NCI-H1105 (cell line): Measurements from ENCODE around the gene SC5D.

Experiments
- DNase-seq: peaks from one replicate; lab custom pipeline; 2025; lab: John Stamatoyannopoulos, UW

SC5D gene, protein sequence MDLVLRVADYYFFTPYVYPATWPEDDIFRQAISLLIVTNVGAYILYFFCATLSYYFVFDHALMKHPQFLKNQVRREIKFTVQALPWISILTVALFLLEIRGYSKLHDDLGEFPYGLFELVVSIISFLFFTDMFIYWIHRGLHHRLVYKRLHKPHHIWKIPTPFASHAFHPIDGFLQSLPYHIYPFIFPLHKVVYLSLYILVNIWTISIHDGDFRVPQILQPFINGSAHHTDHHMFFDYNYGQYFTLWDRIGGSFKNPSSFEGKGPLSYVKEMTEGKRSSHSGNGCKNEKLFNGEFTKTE

DNA sequence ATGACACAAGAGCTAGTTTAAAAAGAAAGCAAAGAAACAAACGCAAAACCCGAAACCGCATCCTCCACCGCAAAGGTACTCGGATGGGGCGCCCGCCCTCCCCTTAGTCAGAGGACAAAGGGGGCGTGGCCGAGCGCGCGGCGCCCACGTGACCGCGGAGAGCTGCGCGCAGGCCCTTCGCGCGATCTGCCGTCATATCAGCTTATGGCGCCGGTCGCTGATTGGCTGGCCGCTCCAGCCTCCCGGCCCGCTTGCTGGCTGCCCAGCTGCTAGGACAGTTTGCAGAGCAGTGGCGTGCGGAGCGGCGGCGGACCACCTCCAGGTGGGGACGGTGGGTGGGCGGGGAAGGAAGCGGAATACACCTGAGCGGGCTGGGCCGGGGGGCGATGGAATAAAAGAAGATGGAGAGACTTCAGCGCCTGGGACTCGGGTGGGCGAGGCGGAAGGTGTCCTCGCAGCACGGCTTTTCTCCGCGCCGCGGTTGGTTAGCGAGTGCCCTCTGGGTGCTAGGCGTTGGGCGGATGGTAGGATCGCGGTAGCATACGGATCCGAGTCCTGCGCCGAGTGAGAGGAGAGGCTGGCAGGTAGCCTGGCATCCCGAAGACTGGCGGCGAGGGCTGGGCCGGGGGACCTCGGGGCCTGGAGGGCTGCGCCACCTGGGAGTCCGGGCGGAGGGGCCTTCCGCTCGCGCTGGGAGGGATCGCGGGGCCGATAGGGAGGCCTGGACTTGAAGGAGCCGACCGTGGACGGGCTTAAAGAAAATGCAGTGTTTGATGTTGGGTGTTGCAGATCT, at the start of gene SC5D:
TSS of gene SC5D (plus strand) at position 277 of the 793 bp plus-strand sequence. CDS start 10,605 bp downstream, outside the sequence.
- DNase-seq = peak; percentile 100

DNA sequence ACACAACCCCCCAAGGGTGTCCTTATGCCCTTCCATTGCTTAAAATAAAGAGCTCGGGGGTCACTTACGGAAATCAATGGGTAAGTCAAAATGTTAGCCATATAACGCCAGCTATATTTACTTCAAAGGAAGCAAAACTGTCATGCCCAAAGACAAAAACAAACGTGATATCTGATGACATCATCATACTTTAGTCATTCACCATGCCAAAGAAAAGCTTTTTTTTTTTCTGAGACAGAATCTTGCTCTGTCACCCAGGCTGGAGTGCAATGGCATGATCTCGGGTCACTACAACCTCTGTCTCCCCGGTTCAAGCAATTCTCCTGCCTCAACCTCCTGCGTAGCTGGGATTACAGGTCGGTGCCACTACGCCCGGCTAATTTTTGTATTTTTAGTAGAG, 47.7 kb upstream of the SC5D start:
- no peak for DNase-seq

DNA sequence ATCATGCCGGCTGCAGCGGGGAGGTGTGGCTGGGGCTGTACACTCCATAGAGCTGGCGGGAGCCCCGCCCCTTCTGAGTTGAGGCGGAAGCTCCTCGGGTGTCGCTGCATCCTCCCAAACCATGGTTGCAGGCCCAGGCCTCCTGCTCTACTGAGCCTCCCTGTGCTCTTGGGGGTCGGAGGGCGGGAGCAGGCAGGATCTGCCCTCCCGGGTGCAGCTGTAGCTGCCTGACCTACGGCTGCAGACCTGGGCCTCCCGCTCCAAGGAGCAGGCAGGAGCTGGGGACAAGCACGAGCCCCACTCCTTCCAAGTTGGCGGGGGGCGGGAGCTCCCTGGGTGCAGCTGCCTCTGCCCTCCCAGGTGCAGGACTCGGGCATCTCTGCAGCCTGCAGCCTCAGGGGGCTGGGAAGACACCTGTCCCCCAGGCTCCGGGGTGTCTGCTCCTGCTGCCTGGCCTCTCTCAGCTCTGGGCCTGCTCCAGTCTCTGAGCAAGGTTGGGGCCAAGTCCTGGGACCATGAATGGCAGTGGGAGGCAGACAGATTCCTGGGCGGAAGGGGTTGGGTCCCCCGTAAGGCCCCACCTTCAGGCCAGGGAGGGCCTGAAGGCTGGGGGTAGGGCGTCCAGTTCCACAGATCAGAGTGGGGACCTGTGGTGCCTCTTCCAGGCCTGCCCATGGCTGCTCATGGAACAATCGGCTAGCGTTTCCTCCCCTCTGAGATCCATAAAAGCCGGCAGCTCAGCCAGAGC, 46.4 kb upstream of the SC5D start:
- no peak for DNase-seq

DNA sequence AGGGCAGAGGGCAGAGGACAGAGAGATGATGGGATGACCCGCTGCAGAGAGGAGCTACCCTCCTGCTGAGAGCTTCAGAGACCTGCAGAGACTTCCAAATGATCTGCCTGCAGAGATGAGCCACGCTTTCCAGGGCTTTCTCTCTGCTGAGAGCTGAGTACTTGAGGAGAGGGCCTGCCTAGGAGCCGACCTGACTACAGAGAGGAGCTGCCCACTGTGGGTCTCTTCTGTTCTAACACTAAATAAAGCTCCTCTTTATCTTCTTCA, 45.9 kb upstream of the SC5D start:
- DNase-seq = no peak

DNA sequence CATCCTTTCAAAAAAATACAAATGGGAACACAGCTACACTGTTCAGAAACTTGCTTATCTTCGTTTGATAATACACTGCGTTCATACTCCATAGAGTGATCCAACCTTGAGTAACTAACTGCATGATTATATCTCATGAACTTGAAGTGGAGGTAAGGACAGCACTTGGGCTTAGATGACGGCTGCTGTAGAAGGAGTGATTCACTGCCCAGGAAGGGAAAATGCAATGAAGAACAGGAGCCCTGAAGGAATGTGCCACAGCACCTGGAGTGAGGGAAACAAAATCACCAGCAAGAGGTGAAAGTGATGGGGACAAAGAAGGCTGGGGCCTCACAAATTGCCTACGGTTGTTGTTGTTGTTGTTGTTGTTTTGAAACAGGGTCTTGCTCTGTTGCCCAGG, 44.1 kb upstream of the SC5D start:
- DNase-seq = no peak

DNA sequence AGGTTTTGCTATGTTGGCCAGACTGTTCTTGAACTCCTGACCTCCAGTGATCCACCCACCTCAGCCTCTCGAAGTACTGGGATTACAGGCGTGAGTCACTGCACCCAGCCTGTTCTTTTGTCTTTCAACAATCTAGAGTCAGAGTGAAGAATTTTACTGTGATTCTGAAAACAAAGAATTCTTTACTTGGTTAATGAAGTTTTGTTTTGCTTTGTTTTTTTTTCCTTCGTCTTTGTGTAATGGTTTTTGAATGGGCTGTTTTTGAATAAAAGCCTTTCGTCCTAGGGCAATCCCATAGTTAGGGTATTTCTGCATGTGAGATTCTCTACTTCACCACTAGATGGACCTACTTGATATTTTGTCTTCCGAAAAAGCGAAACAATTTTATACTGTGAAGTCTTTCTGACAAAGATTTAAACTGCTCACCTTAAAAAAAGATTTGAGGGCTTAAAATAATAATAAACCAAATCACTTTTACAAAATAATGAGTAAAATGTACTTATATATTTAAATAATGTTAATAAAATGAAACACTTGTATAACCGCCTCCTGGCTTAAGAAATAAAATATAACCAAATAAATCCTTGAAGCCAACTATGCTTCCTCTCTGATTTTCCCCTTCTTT, 43.4 kb upstream of the SC5D start:
- DNase-seq = peak; percentile 53

DNA sequence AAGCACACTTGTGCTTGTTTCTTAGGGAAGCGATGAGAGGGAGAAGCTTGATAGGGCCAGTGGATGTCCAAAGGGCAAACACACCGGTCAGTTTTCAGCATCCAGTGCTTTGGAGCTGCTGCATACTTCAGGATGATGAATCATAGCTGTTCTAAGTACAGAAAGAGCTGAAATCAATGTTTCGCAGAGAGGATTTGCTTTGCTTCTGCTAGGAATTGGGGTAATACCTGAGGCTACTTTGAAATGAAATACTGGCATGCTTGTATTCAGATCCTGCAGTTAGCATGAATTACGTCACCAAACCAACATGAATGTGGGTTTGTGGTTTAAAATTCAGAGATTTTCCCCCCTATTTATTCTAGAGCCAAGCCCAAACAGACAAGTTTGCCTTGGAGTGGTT, 41.7 kb upstream of the SC5D start:
- DNase-seq = no peak

DNA sequence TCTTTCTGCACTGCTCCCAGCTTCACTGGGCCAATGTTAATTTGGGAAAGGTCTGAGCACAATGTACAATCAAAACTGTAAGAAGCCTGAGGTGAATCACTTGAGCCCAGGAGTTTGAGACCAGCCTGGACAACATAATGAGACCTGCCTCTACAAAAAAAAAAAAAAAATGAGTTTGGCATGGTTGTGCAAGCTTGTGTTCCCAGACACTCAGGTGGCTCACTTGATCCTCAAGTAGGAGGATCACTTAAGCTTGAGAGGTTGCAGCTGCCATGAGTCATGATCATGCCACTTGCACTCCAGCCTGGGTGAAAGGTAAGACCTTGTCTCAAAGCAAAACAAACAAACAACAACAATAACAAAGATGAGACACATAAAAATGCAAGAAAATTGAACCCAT, 38.6 kb upstream of the SC5D start:
- no peak for DNase-seq

DNA sequence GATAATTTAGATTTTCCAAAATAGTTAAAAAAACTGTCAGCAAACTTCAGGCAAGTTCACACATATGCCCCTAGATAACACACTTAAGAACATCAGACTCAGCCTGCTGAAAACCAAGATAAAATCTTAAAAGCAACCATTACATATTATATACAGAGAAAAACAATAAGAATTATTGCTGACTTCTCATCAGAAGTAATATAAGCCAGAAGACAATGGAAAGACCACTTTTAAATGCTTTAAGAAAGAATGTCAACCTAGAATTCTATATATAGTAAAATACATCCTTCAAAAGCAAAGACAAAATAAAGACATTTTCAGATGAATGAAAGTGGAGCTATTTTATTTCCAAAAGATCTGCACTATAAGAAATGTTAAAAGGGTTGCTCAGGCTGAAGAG, 37.8 kb upstream of the SC5D start:
- no peak for DNase-seq

DNA sequence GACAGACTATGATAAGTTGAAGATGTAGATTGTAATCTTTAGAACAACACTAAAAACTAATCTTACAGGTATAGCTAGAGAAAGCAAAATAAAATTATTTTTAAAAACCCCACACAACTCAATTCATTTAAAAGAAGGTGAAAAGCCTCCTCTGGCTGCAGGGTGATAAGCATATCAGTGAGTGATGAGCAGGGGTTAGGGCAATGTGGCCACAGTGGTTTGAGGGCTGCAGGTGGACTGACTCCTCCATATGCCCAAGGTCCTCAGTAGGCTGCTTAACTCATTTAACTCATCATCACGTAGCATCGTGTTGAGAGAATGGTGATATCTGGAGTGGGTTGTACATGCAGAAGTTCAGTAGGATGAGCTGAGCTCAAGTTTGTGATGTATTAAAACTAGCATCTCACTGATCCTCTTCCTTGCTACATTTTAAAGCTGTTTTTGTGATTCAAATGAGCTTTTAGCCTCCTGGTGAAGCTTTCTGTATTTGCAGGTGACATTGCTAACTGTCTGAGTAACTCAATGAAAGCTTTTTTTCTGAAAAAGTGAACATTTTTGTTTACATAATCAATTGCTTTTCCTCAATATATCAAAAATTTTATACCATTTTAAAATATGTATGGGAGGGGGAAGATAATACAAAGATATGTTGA, 37.0 kb upstream of the SC5D start:
- no peak for DNase-seq

DNA sequence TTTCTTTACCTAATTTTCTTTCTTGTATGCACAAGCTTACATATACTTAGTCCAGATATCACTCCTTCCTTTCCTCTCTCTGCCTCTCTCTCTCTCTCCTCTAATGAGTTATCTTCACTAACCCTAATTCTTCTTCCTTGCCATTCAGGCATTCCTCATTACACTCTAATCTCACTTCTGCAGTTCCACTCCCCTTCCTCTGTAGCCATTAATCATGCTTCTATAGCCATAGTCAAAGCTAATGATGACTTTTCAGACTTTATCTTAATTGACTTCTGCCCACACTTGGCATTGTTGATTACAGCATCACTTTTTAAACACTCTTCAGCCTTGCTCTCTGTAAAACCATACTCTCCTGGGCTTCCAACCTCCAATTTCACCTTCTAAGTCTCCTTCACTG, 35.3 kb upstream of the SC5D start:
- DNase-seq = no peak

DNA sequence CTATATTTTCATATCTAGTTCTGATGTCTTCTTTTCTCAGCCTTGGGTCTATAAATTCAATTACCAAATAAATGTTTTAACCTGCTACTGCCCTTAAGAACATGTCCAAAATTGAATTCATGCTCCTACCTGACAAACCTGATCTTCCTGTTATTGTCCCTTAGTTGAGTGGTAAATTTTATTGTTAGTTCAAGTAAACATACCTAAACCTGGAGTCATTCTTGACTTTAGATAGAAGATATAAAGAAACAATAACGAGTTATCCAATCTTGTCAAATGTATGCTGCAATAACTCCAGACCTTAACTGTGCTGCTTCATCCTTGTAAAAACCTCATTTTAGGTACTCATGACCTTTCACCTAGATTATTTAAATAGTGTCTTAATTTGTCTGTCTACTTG, 34.6 kb upstream of the SC5D start:
- no peak for DNase-seq

DNA sequence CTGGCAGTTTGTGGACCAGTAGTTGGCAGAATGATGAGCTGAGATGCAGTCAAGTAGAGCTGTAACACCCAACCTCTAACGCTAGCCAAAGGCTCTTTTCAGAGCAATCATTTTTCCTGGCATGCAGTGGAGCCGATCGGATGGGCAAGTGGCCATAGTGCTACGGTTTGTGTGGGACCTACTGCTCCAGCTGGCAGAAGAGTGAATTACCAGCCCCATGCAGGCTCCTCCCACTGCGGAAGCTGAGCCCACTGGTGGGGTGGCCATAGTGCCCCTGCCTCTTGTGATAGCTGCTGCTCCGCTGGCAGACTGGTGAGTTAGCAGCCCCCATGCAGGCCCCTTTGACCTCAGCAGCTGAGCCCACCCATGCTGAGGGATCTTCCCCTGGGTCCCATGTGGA, 27.0 kb upstream of the SC5D start:
- no peak for DNase-seq

DNA sequence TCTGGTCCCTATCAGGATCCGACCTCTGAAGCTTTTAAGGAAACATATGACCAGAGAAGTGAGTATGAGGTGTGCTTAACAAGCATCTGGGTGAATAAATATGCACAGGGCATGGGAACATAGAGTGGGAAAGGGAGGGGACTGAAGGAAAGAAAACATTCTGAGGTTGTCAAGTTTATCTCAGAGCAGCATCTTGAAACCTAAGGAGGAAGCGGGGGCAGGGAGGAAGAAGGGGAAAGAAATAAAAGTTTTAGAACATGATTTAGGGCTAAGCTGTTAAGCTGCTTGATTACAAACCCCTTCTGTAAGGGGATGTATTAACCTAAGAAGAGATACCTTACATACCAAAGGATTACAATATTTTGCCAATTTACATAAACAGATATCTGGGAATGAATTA, 24.0 kb upstream of the SC5D start:
- no peak for DNase-seq

DNA sequence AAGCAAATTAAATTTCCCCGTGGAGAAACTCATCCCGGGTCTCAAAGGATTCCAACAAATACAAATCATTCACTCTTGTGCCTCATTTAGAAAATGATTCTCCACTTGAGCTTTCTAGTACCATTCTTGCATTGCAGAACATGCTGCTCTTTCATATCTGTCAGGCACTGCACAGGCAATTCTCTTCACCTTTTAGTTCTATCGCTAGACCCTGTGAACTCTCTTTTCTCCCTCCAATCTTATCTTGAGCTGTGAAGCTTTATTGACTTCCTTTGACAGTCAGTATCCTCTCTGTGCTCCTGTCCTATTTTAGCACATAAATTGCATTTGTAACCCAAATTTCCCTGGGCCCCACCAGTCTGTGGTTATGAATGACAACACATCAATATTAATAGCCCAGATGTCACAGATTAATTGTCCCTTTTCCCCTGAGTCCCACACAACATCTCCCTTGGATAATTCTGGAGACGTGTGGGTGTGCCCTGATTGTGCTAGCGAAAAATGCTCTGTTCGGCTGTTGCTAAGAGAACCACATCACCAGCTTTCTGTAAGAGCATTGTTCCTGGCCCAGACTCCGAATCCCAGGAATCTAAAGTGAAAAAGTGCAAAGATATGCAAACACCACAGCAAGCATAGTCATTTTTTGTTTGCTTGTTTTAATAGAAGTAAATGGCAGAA, 22.4 kb upstream of the SC5D start:
- no peak for DNase-seq

DNA sequence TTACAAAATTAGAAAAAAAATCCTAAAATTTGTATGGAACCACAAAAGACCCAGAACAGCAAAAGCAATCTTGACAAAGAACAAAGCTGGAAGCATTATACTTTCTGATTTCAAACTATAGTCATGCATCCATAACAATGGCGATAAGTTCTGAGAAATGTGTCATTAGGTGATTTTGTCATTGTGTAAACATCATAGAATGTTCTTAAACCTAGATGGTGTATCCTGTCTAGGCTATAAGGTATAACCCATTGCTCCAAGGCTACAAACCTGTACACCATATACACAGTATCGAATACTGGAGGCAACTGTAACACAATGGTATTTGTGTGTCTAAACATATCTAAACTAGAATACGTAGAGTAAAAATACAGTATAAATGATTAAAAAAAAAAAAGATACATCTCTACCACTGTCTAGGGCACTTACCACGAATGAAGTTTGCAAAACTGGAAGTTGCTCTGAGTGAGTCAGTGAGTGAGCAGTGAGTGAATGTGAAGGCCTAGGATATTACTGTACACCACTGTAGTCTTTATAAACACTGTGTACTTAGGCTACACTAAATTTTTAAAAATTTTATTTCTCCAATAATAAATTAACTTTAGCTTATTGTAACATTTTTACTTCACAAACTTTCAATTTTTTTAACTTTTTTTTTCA, 18.1 kb upstream of the SC5D start:
- DNase-seq = no peak

DNA sequence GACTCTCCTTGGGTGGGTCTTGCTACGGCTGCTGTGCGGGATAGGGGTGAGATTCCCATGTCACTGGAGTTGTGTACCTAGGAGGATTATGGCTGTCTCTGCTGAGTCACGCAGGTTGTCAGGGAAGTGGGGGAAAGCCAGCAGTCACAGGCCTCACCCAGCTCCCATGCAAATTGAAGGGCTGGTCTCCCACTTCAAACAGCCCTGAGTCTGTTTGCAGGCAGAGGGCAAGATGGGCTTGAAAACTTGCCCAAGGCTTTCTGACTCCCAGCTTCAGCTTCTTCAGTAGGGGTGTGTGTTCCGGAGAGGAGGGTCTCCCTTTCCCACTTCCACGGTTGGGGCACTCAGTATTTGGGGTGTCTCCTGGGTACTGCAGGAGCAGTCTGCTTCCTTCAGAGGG, 10.9 kb upstream of the SC5D start:
- no peak for DNase-seq

DNA sequence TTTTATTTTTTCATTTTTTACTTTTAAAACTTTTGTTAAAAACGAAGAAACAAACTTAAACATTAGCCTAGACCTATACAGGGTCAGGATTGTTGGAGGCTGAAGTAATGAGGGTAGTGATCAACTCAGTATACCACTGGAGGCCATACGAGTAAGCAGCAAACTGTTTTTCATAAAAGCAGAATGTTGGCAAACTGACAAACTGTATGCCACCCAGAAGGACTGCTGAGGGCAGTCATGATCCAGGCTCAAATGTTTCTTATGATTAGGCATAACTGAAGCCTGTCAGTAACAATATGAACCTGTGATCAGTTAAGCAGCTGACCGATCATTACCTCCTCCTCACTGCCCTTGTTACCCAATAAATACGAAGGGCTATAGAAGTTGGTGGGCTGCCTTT, 10.2 kb upstream of the SC5D start:
- no peak for DNase-seq

DNA sequence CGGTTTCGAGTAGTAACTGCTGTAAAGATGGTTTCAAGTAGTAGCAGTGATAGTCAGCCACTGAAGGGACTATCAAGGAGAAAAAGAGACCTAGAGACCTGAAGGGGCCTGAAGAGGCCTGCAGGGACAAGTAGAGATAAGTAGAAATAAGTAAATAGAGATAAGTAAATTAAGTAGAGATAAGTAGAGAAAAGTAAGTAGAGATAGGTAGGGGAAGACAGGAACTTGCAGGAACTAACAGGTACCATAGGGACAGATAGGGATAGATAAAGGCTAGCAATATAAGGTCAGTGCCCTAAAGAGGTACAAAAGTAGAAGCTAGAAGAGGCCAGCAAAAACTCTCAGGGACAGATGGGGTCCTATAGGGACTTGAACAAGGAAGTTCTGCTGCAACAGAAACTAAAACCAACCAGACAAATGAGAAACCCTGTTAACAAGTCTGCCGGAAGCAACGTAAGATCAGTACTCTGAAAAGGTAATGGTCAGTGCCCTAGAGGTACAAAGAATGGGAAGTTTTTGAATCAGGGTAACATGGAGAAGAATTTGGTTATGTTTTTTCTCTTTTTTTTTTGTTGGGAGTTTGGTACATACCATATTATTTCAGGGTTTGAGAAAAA, 9.6 kb upstream of the SC5D start:
- no peak for DNase-seq

DNA sequence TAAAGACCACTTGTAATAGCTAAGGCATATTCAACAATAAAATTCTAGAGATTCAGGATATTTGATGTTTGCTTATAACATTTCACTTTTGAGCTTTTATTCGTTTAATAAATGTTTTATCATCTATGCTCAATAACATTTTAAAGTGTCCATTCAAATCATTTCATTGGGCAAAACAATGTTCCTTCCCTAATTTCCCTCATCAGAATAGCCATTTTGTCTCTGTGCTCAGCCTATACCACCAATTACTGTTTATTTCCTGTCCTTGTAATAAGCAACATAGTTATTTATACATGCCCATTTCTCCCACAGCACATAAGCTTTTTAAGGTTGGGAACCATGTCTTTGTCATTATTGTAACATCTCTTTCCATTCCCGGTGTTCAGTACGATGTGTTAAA, 1.3 kb upstream of the SC5D start:
- DNase-seq = no peak
